COLO668 (cell line): ENCODE measurements around the gene RMRP.

Source experiments
- DNase-seq: peaks from one replicate; lab custom pipeline; 2025; ENCODE audit not compliant: unreplicated experiment; lab: John Stamatoyannopoulos, UW

Gene RMRP

GRCh38 chr9:35657546-35658136, at the start of gene RMRP:
TSS of gene RMRP (minus strand) at chr9:35658019.
- peak; percentile 97 for DNase-seq

- DNase-seq = no peak
These were observed 49.1 kb upstream of the RMRP start for GRCh38 chr9:35706951-35707350.

- DNase-seq = no peak
These were observed 48.1 kb upstream of the RMRP start for GRCh38 chr9:35705836-35706430.

GRCh38 chr9:35705372-35705771, 47.6 kb upstream of the RMRP start:
- no peak for DNase-seq

GRCh38 chr9:35703906-35704672, 46.3 kb upstream of the RMRP start:
- DNase-seq = no peak

GRCh38 chr9:35702696-35703095, 44.9 kb upstream of the RMRP start:
- DNase-seq = no peak

GRCh38 chr9:35700942-35701341, 43.1 kb upstream of the RMRP start:
- DNase-seq = no peak

GRCh38 chr9:35700031-35700430, 42.2 kb upstream of the RMRP start:
- no peak for DNase-seq

GRCh38 chr9:35698231-35698630, 40.4 kb upstream of the RMRP start:
- no peak for DNase-seq

- DNase-seq = no peak
These were observed 39.7 kb upstream of the RMRP start for GRCh38 chr9:35697486-35697885.

GRCh38 chr9:35696520-35697215, 38.8 kb upstream of the RMRP start:
- DNase-seq = peak; percentile 53

- no peak for DNase-seq
These were observed 38.2 kb upstream of the RMRP start for GRCh38 chr9:35695943-35696401.

- DNase-seq = no peak
These were observed 34.0 kb upstream of the RMRP start for GRCh38 chr9:35691757-35692301.

GRCh38 chr9:35691334-35691650, 33.5 kb upstream of the RMRP start:
- no peak for DNase-seq

GRCh38 chr9:35690614-35691333, 33.0 kb upstream of the RMRP start:
- DNase-seq = peak; percentile 23

GRCh38 chr9:35690294-35690613, 32.4 kb upstream of the RMRP start:
- DNase-seq = no peak

GRCh38 chr9:35689542-35690293, 31.9 kb upstream of the RMRP start, which contains the start of gene TPM2:
TSS of gene TPM2 (minus strand) at chr9:35689925. CDS start at chr9:35689817, 108 bp downstream.
- DNase-seq = no peak

- no peak for DNase-seq
These were observed 31.0 kb upstream of the RMRP start for GRCh38 chr9:35688558-35689541.

- no peak for DNase-seq
These were observed 30.2 kb upstream of the RMRP start for GRCh38 chr9:35687972-35688557.
